Kidney glomerular epithelial cell (primary cell): Measurements from ENCODE around the gene CCL26.
"Not testable (repeated sequence)": the region's sequence is repeated elsewhere in the genome, so short reads cannot be mapped to it uniquely, and the experiment has no call there.

ENCODE experiments used
- DNase-seq: peaks from one replicate; lab custom pipeline; 2025; lab: John Stamatoyannopoulos, UW

Gene CCL26

DNA sequence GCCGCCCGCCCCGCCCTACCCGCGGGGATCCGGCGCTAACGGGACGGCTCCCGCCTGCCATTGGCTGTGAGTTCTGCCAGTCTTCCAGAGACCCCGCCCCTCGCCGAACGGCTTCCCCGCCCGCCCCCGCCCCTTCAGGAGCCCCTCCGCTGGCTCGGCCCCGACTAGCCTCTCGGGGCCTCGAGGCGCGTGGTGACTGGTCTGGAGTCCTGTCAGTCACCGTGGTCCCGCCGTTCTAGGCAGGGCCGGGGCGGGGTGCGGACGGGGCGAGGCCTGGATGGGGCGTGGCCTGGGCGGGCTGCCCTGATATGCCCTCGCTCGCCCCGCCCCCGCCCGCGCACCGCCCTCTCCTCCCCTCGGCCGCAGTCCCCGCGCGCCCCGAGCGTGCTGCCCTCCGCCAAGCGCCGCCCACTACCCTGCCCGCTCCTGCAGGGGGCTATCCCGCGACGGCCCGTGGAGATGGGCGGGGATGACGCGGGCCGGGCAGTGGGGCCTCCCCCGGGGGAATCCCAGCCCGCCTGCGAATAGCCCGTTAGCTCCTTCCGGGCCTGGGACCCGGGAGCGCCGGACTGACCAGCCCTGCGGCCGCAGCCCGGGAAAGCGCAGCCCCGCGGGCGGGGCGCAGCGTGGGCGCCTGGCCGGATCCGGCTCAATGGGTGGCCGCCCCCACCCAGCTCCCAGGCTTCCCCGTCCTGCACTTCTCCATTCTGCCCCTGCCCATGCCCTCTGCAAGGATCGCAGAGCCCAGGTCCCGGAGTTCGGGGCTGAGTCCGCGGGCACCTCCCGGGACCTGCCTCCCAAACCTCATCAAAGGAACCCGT, 32.8 kb downstream of the CCL26 start:
- peak; percentile 92 for DNase-seq

DNA sequence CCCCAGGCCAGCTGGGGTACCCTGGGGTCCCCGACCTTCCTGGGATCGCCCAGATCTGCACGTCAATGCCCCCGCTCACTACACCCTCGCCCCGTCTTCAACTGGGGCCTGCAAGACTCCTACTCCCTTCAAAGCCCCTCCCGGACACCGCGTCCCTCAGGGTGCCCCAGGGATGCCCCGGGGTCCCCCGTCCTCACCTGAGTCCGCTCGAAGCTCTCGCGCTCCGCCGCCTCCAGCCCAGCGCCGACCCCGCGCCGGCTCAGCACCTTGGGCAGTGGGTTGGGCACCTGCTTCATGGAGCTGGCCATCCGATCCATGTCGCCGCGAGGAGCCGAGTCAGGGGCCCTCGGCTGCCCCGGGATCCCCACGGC, 33.4 kb downstream of the CCL26 start, which contains the start of gene HIP1:
TSS of gene HIP1 (minus strand) at position 338 of the 371 bp plus-strand sequence. CDS start at position 317, 21 bp downstream.
- DNase-seq, result no peak

DNA sequence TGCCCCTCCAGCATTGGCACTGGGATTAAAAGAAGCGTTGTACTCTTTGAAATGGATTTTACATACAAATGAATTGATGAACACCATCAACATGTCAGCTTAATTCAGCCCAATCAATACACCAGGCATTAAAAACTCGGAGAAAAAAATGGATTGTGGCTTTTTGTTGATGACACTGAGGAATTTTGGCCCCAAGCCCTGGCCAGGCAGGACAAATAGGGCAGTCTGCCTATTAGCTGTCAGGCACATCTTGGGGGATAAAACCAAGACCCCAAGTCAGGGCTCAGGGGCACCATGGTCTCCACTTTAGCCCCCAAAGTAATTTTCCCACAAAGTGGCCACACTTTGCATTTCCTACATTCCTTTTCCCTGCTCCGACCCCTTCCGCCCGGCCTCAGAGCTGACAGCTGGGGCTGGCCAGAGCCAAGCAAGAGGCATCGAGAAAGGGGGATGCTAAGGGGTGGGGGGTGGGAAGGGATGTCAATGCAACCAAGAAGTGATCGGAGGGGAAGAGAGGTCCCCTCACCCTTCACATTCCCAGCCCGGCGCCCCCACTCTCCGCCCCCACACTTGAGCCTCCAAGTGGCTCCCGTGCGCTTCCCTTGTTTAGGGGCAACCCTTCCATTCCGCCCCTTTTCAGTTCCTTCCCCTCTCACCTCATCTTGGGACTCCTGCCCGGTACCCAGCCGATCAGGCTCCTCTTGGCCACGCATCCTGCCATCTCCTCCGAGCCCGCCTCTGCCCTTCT, 34.0 kb downstream of the CCL26 start:
- DNase-seq, result no peak

DNA sequence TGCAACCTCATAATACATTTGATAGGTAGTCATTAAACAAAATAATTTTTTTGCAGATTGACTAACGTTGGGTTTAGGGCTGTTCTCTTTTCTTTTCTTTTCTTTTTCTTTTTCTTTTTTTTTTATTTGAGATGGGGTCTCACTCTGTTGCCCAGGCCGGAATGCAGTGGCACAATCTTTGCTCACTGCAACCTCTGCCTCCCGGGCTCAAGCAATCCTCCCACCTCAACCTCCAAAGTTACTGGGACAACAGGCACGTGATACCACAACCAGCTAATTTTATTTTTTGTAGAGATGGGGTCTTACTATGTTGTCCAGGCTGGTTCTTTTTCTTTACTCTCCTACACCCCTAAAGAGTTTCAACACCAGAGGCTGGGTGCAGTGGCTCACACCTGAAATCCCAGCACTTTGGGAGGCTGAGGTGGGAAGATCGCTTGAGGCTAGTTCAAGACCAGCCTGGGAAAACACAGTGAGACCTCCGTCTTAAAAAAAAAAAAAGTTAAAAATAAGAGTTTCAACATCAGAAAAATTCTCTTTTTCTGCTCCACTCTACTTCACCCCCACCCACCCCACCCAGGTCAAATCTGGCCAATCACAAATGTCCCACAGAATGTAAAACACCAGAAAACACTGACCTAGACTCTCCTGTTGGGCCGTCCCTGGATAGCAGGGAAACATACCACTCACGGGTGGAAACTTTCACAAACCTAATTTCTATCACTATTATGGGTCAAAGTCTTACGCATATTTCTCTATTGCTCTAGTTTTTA, 36.2 kb downstream of the CCL26 start:
- no peak for DNase-seq

DNA sequence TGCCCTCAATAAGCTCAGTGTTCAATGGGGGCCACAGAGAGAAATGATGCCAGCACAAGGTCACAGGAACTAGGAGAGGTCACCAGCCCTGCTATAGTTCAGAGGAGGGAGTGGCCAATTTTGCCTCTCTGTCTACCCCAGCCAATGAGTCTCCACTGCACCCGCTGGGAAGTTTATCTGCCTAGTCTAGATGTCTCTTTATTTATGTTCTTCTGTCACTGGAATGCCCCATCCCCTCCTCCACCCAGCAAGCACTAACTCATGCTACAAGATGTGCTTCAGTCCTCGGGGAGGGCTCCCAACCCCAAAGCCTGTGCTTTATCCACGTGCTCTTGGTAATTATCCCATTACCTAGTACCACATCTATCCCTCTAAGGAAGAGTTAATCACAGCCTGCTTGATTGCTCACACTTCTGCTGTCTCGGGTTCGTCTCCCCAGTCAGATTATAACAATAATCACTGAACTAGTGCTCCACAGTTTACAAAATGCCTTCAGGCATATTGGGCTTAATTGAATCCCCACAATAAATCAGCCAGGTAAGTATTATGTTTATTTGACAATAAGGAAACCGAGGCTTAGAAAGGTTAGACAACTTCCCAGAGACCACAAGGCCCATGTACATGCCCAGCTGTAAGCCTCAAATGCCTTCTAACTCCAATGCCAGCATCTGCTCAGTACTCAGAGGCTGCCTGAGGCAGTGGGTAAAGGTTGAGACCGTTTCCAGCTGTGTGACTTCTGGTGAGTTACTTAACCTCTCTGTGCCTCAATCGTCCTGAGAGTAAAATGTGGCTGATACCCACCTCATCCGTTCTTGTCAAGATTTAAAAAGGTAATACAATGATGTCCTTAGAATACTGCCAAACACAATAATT, 37.2 kb downstream of the CCL26 start:
- no peak for DNase-seq

DNA sequence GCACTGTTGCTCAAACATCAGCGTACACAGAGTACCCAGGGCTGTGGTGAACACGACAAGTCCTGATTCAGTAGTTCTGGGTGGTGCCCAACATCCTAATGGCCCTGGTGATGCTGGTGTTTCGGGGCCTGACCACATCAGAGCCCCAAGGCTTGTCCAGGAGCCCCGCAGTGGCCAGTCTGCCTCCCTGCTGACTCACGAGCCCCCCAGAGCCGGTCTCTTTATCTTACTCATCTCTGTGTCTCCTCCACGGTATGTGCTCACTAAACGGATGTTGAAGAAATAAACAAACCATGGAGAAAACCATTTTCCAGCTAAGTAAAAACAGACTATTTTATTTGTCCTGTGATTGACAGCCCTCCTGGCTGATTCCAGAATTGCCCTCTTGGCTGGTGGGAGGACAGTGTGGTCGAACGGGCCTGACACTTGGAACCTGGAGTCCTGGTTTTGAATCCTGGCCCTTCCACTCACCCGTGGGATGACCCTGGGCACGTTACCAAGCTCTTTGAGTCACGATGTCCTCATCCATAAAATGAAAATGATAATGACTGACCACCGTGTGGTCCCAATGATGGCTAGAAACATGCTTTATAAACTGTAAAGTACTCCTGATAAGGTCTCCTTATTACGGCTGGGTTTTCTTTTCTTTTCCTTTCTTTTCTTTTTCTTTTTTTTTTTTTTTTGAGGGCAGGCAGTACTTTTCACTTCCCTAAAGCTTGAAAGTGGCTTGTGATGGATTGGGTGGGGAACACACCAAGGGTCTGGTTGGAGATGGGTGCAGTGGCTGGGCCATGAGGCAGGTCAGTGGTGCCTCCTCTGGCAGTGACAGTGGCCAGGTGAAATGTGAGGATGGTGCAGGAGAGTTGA, 39.0 kb downstream of the CCL26 start:
- peak; percentile 34 for DNase-seq

DNA sequence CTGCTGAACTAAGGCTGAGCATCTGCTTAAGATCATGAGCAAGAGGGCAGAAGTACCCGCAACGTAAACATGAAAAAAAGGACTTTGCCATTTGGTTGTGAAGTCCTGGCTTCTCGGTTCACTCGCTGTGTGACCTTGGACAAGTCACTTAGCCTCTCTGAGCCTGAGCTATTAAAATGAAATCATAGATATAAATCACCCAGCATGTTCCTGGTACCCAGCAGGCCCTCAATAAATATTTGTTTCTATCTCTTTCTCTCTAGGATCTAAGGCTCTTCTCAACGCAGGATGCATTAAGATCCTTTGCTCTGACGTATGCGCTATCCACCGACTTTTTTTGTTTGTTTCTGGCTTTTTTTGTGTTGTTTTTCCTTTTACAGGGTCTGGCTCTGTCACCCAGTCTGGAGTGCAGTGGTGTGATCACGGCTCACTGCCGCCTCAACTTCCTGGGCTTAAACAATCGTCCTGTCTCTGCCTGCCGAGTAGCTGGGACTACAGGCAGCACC, 39.9 kb downstream of the CCL26 start:
- DNase-seq, result no peak

DNA sequence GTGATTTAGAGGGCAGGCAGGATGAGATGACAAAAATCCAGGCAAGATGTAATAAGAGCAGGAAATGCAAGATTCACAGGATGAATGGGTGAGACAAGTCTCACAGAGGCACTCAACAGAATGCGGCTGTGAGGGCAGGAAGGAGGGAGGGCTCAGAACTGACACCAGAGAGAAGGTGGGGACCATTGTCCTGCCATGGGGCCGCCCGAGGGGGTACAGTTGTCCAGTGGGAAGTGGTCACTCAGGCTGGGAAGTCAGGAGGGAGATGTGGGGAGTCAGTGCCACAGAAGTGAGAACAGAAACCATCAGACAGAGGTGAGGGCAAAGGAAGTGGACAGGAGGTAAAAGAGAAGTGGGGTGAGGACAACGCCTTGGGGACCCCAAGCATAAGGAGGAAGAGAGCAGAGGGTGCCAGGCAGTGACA, 42.1 kb downstream of the CCL26 start:
- no peak for DNase-seq

DNA sequence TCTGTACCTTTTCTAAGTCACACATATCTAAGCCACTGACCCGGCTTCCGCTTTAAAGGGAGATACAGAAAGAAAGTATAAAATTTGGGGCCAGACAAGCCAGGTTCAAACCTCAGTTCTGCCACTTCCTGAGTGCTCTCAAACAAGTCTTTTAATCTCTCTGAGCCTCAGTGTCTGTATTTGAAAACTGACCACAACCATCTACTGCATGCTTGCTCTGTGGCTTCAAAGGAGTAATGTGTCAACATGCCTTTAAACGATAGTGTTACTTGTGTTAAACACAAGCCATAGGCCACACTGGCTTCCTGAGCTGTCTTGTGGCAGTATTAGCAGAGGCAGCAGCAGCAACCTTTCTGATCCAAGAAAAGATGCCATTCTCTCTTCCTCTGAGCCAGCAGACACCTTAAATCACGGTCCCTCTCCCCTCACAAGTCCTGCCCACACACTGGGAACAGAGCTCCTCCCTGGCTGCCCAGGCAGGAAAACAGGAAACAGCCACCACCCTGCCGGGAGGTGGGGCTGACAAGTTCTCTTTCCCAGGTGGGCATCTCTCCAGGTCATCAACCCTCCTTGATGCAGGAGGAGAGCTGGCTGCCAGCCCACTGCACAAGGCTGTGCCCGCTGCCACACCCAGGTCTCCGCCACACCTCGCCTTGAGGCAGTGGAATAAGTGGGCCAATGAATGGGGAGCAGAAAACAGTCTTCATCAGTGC, 44.0 kb downstream of the CCL26 start:
- peak; percentile 20 for DNase-seq

DNA sequence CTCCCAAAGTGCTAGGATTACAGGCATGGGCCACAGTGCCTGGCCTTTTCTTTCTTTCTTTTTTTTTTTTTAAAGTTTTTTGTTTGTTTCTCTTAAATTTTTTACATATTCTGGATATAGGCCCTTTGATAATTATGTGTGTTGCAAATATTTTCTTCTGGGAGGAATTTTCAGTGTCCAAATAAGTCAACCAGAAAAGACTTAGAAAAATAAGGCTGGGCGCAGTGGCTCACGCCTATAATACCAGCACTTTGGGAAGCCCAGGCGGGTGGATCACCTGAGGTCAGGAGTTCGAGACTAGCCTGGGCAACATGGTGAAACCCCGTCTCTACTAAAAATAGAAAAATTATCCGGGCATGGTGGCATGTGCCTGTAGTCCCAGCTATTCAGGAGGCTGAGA, 44.7 kb downstream of the CCL26 start:
- DNase-seq, result not testable (repeated sequence)

DNA sequence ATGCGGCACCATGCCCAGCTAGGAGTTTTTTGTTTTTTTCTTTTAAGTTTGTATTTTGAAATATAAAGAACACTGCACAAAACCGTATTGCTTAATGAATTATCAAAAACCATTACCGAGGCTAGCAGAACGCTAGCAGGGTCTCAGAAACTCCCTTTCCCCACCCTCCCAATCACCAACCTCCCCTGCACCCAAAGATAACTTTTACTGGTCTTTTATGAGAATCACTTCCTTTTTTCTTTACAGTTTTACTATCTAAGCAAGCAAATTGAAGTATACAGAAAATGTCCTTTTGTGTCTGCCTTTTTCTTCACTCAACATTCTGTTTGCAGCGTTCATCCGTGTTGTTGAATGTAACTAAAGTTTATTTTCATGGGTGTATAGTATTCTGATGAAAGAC, 46.7 kb downstream of the CCL26 start:
- no peak for DNase-seq

DNA sequence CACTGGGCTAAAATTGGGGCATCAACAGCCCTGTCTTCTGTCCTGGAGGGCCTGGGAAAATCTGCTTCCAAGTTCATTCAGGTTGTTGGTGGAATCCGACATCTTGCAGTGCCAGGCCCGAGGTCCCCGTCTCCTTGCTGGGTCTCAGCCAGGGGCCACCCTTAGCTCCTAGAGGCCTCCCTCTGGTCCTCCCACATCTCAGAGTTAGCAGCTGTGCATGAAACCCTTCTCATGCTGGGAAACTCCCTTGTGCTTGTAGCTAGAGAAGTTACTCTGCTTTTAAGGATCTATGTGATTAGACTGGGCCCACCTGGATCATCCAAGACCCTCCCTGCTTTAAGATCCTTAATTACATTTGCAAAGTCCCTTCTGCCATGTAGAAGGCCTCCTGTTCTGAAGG, 48.6 kb downstream of the CCL26 start:
- DNase-seq, result no peak

DNA sequence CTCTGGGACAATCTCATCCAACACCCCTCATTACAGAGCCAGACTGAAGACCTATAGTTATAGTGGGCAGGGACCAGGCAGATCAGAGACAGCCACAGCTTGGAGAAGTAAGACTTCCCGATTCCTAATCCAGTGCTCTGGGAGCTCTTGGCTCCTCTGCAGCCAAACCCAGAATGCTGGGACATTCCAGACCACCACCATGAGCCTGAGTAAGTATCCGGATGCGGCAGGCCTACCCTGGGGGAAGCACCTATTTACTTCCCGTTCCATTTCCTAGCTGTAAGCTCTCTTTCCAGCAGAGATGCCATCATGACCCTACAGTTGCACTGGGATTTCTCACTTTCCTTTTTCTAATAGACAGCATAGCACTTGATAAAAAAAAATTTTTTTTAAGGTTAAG, 49.6 kb downstream of the CCL26 start:
- no peak for DNase-seq

DNA sequence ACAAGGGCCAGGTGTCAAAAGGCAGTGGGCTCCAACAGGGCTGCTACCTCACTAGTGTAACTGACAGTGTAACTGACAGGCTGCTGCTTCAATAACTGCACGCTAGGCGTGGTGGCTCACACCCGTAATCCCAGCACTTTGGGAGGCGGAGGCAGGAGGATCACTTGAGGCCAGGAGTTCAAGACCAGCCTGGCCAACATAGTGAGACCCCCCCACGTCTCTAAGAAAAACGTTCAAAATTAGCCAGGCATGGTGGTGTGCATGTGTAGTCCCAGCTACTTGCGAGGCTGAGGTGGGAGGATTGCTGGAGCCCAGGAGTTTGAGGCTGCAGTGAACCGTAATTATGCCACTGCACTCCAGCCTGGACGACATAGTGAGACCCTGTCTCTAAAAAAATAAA, 50.1 kb downstream of the CCL26 start:
- not testable (repeated sequence) for DNase-seq

DNA sequence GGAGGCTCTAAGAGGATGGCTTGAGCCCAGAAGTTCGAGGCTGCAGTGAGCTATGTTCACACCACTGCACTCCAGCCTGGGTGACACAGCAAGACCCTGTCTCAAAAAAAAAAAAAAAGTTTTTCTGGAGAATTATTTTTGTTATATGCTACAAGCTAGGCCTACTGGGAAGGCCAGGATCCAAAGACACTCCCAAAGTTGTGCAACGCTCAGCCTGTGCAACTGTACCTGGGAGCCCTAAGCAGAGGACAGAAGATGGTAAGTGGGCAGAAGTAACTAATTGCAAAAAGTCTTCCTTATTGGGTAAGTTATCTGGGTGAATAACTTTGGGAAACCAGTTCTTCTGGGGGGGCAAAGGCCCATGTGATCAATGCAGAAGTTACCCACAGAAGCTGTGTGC, 50.6 kb downstream of the CCL26 start:
- DNase-seq, result no peak

DNA sequence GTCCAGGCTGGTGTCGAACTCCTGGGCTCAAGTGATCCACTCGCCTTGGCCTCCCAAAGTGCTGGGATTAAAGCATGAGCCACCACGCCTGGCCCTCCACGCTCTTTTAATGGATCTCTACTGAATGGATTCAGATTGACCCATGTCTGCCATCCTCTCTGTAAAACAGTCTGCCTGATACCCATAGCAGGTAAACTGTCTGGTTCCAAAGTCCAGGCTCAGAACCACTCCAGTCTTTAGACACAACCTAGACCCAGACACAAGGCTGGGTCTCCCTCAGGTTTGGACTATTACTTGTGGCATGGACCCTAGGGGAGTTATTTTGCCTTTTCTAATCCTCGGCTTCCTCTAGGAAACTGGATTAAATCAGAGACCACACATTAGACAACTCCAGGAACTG, 52.4 kb downstream of the CCL26 start:
- no peak for DNase-seq
